ENCODE data around the gene ZNF488. TPM values are rescaled to one million over a fixed set of nuclear protein-coding genes. Genes with fewer than 3 reads are reported as not detected.

Gene ZNF488
- total and polyA plus RNA-seq, 10 of the 15 experiments (the other 5 are each of a cell fraction or from before 2014, with no cell fraction given): not detected

DNA sequence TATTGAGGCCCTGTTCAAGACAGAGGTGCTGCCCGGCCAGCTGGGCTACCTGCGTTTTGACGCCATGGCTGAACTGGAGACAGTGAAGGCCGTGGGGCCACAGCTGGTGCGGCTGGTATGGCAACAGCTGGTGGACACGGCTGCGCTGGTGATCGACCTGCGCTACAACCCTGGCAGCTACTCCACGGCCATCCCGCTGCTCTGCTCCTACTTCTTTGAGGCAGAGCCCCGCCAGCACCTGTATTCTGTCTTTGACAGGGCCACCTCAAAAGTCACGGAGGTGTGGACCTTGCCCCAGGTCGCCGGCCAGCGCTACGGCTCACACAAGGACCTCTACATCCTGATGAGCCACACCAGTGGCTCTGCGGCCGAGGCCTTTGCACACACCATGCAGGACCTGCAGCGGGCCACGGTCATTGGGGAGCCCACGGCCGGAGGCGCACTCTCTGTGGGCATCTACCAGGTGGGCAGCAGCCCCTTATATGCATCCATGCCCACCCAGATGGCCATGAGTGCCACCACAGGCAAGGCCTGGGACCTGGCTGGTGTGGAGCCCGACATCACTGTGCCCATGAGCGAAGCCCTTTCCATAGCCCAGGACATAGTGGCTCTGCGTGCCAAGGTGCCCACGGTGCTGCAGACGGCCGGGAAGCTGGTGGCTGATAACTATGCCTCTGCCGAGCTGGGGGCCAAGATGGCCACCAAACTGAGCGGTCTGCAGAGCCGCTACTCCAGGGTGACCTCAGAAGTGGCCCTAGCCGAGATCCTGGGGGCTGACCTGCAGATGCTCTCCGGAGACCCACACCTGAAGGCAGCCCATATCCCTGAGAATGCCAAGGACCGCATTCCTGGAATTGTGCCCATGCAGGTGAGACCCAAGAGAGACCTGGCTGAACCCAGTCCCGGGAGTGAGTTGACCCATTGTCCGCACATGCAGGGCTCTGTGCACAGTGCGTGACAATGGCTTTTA, 33.1 kb downstream of the ZNF488 start (continued):
- TF ChIP-seq, protein P1, sequence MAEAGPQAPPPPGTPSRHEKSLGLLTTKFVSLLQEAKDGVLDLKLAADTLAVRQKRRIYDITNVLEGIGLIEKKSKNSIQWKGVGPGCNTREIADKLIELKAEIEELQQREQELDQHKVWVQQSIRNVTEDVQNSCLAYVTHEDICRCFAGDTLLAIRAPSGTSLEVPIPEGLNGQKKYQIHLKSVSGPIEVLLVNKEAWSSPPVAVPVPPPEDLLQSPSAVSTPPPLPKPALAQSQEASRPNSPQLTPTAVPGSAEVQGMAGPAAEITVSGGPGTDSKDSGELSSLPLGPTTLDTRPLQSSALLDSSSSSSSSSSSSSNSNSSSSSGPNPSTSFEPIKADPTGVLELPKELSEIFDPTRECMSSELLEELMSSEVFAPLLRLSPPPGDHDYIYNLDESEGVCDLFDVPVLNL (IDR thresholded peaks at IDR 0.05; ENCODE audit: low read depth, low read length): no peak
- no peak for TF ChIP-seq MXI1 (IDR thresholded peaks at IDR 0.05; ENCODE audit: low read depth, low read length)
- TF ChIP-seq IRF4 (IDR thresholded peaks at IDR 0.05; ENCODE audit: low read depth, low read length): no peak
- TF ChIP-seq FOS (IDR thresholded peaks at IDR 0.05; ENCODE audit: borderline replicate concordance, extremely low read depth, insufficient read length): no peak
- no peak for TF ChIP-seq NFYA (IDR thresholded peaks at IDR 0.05; ENCODE audit: borderline replicate concordance, low read depth, low read length)
- TF ChIP-seq DPF2 (IDR thresholded peaks at IDR 0.05): no peak
- no peak for TF ChIP-seq SP1 (IDR thresholded peaks at IDR 0.05; ENCODE audit: low read depth, low read length)
- TF ChIP-seq TBL1XR1 (IDR thresholded peaks at IDR 0.05; ENCODE audit: low read depth, low read length): no peak
- no peak for TF ChIP-seq CHD1 (IDR thresholded peaks at IDR 0.05; ENCODE audit: low read depth, low read length)
- TF ChIP-seq, protein P2, sequence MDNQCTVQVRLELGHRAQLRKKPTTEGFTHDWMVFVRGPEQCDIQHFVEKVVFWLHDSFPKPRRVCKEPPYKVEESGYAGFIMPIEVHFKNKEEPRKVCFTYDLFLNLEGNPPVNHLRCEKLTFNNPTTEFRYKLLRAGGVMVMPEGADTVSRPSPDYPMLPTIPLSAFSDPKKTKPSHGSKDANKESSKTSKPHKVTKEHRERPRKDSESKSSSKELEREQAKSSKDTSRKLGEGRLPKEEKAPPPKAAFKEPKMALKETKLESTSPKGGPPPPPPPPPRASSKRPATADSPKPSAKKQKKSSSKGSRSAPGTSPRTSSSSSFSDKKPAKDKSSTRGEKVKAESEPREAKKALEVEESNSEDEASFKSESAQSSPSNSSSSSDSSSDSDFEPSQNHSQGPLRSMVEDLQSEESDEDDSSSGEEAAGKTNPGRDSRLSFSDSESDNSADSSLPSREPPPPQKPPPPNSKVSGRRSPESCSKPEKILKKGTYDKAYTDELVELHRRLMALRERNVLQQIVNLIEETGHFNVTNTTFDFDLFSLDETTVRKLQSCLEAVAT (IDR thresholded peaks at IDR 0.05): no peak

DNA sequence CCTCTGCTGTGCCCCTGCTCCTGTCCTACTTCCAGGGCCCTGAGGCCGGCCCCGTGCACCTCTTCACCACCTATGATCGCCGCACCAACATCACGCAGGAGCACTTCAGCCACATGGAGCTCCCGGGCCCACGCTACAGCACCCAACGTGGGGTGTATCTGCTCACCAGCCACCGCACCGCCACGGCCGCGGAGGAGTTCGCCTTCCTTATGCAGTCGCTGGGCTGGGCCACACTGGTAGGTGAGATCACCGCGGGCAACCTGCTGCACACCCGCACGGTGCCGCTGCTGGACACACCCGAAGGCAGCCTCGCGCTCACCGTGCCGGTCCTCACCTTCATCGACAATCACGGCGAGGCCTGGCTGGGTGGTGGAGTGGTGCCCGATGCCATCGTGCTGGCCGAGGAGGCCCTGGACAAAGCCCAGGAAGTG, 34.1 kb downstream of the ZNF488 start:
- intact Hi-C loops (cut with micrococcal nuclease; ENCODE audit: unreplicated experiment): no loop called here
- in situ Hi-C loops (cut with MboI): no loop called here
- ATAC-seq (no peak), FAIRE-seq (no peak), DNase-seq (ENCODE audit: low read depth, low spot score) (no peak)
- SMC1A ChIA-PET (ENCODE audit: uncharacterized antibody, unreplicated experiment): no interaction called here
- WGBS (ENCODE audit: insufficient coverage, insufficient replicate concordance, low lambda C conversion rate, missing lambda C conversion rate): 71% methylated on average over 31 of the region's 31 CpGs
- H3K36me3 ChIP-seq (ENCODE audit: control insufficient read depth in 2 of 2, insufficient read depth in 2 of 2, low read length in 1 of 2): no peaks in the 10 kb centered on the region
- POLR2A ChIA-PET: no interaction called here
- RAD21 ChIA-PET (ENCODE audit: unreplicated experiment): no interaction called here
- no peak overlapping the region for H3K27ac ChIP-seq (ENCODE audit: control insufficient read depth, insufficient read depth)
- no peak overlapping the region for H3K9ac ChIP-seq (ENCODE audit: control insufficient read depth, insufficient read depth, low read length)
- H3K9me3 ChIP-seq (replicated peaks; ENCODE audit: control insufficient read depth, insufficient read depth, low read length): no peaks in the 10 kb centered on the region
- no peaks in the 10 kb centered on the region for H3K79me2 ChIP-seq (ENCODE audit: control insufficient read depth, insufficient read depth, low read length)
- no peaks in the 10 kb centered on the region for H3K4me1 ChIP-seq (ENCODE audit: control insufficient read depth, insufficient read depth, low read length)
- no peak overlapping the region for H2AFZ ChIP-seq (ENCODE audit: control insufficient read depth, low read depth, low read length)
- H4K20me1 ChIP-seq (ENCODE audit: control insufficient read depth, insufficient read depth): no peaks in the 10 kb centered on the region
- no peaks in the 10 kb centered on the region; a peak in 1 of 4 replicates for H3K27me3 ChIP-seq (replicated peaks in 1 of 2; ENCODE audit: control insufficient read depth in 2 of 2, insufficient read depth in 2 of 2, low read length in 1 of 2)
- CTCF ChIA-PET: no interaction called here
- no peak overlapping the region for H3K4me2 ChIP-seq (ENCODE audit: control insufficient read depth, insufficient read depth)
- H3K4me3 ChIP-seq: no peak overlapping the region
- no TSS peak for BruUV-seq (replicated peaks)
- TF ChIP-seq RELA (IDR thresholded peaks at IDR 0.05; ENCODE audit: borderline replicate concordance, partially characterized antibody): no peak
